ENCODE measurements around the gene CNKSR1.

GRCh38 chr1:26162220-26162709, 15.0 kb upstream of the CNKSR1 start:
- no peak for TF ChIP-seq POLR2A (IDR thresholded peaks at IDR 0.05; ENCODE audit: low read depth, low read length)
- no peak for TF ChIP-seq TAF1 (IDR thresholded peaks at IDR 0.05; ENCODE audit: low read depth, low read length)
- no peak for TF ChIP-seq POLR2AphosphoS5 (IDR thresholded peaks at IDR 0.05; ENCODE audit: low read depth, low read length)
- no peak for TF ChIP-seq POU2F2 (IDR thresholded peaks at IDR 0.05; ENCODE audit: low read depth, low read length)
- TF ChIP-seq SPI1 (IDR thresholded peaks at IDR 0.05; ENCODE audit: low read depth, low read length), result no peak

Measured in GM12891 (cell line).